Liver (tissue), 3 donors: Measurements from ENCODE around the gene AGFG1.

Experiments
- CTCF ChIP-seq: fragments of 150-350 bp; IDR thresholded peaks from 2 replicates; pipeline ENCODE4 v1.5.1; 2017; ENCODE audit warnings: improper control_type of control experiment, low read depth, low read length; ENCODE audit not compliant: missing input control
- TAF1 ChIP-seq: conservative IDR thresholded peaks from 2 replicates; pipeline ENCODE4 v1.6.1; 2016; ENCODE audit warnings: antibody characterized with exemption, mild to moderate bottlenecking
- donor health status: healthy.
- donor health status: healthy.

DNA sequence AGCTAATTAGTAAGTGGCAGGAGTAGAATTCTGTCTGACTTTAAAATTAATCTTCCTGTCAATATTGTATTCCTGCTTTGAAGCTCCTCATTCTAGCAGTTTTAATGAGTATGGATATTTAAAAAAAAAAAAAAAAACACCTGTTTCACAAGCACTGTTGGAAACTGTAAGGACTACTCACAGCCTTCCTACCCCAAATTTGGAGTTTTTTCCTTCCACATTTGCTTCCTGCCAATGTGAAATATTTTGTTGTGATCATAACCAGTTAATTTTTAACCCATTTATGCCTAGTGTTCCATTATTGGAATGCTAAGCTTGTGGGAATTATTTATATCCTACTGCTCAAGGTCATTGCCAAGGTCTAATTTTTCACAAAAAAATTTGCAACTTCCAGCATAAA is 90.6 kb downstream of the AGFG1 start:
- TF ChIP-seq CTCF (no peak), TAF1 (no peak)
